ENCODE data around the gene GID8.

Gene GID8

DNA sequence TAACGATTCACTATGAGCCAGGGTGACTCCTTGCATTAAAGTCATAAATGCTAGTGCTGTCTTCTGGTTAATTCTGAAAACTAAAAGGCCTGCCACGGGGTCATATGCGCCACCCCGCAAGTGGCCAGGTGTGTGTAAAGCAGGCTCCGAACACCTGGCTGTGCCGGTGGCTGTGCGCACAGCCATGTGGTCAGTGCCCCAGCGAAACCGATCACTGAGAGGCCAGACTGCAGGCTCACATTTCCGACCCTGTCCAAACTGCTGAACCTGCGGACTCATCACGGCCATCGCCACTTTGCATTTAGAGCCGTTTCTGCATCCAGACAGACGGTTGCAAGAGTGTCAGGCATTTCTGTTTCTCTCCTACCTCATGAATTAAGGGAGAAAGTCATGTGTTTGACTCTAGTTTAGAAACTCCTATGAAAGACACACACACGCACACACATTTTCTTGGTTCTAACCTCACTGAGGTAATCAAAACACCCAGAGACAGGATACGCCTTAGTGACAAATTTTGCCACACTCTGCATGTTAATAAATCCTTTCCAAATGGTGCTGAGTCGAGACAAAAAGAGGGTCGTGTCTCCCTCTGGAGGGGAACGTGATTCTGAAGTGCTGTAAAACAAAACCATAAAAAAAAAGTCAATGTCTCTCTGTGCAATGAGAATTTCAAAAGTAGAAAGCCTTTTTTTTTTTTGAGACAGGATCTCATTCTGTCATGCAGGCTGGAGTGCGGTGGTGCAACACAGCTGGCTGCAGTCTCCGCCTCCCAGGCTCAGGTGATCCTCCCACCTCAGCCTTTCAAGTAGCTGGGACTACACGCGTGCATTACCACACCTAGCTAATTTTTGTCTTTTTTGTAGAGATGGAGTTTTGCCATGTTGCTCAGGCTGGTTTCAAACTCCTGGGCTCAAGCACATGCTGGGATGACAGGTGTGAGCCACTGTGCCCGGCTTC is 45.3 kb upstream of the GID8 start:
- DNase-seq (ENCODE audit: low spot score), result no peak
- TF ChIP-seq, protein P1, sequence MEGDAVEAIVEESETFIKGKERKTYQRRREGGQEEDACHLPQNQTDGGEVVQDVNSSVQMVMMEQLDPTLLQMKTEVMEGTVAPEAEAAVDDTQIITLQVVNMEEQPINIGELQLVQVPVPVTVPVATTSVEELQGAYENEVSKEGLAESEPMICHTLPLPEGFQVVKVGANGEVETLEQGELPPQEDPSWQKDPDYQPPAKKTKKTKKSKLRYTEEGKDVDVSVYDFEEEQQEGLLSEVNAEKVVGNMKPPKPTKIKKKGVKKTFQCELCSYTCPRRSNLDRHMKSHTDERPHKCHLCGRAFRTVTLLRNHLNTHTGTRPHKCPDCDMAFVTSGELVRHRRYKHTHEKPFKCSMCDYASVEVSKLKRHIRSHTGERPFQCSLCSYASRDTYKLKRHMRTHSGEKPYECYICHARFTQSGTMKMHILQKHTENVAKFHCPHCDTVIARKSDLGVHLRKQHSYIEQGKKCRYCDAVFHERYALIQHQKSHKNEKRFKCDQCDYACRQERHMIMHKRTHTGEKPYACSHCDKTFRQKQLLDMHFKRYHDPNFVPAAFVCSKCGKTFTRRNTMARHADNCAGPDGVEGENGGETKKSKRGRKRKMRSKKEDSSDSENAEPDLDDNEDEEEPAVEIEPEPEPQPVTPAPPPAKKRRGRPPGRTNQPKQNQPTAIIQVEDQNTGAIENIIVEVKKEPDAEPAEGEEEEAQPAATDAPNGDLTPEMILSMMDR (IDR thresholded peaks at IDR 0.05), result no peak
- no peak overlapping the region for H3K27ac ChIP-seq
- H3K4me3 ChIP-seq, result no peak overlapping the region

DNA sequence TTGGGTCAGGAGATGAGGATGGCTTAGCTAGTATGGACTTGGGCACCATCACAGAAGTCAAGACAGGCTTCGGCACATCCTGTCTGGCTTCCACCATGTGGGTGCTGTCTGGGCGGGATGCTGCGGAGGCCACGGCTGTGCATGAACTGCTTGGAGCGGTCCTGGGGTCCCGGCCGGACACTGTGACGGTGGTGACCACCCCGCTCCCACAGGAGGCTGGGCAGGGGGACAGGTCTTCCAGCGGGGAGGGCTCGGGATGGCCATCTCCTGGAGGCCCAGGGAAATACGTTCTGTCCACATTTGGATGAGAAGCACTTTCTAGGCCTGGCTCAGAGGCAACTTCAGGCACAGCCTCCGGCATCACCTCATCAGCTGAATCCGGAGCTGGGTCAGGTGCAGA is 44.2 kb upstream of the GID8 start:
- TF ChIP-seq, protein P1 (IDR thresholded peaks at IDR 0.05), result no peak
- no peak for DNase-seq (ENCODE audit: low spot score)
- no peak overlapping the region for H3K27ac ChIP-seq
- H3K4me3 ChIP-seq, result no peak overlapping the region

DNA sequence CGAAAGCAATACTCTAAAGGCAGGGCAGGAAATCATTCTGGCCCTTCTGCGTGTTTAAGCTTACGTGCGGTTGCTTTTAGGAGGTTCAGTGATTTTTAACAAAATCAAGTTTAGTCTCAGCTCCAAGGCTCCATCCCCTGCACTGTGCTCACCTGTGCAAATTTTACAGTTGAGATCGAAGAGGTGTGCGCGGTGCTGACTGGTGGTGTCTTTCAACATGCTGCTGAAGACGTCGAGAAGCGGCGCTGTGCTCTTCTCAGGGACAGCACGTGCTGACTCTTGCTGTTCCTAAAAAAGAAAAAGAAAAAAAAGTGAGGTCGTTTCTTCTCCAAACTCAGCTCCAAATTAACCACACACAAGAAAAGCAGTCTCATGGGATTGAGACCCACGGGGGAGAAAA is 43.7 kb upstream of the GID8 start:
- H3K27ac ChIP-seq, result no peak overlapping the region
- TF ChIP-seq, protein P1 (IDR thresholded peaks at IDR 0.05), result no peak

DNA sequence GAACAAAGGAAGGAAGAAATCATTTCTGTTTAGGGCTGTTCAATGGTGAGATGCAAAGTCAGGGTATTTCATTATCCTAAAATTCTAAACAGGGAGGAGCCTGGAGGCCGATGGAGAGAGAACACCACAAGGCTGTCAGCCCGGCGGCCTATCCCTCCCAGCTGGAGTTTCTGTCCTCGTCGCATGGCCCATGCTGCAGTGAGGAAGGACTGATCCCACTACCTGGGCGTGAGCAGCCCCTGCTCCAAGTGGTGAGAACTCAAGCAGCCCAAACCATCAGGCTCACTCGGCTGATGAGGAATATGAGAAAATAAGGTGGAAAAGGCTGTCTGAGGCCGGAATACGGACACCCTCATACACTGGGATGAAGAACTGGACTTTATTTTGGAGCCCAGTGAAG is 42.4 kb upstream of the GID8 start:
- DNase-seq (ENCODE audit: low spot score), result no peak
- Histone ChIP-seq H3K4me3 (no peak overlapping the region), H3K27ac (no peak overlapping the region)
- TF ChIP-seq, protein P1 (IDR thresholded peaks at IDR 0.05), result no peak

More for the DNA sequence above, 43.7 kb upstream of the GID8 start:
- no peak overlapping the region for H3K4me3 ChIP-seq
- DNase-seq (ENCODE audit: low spot score), result no peak

DNA sequence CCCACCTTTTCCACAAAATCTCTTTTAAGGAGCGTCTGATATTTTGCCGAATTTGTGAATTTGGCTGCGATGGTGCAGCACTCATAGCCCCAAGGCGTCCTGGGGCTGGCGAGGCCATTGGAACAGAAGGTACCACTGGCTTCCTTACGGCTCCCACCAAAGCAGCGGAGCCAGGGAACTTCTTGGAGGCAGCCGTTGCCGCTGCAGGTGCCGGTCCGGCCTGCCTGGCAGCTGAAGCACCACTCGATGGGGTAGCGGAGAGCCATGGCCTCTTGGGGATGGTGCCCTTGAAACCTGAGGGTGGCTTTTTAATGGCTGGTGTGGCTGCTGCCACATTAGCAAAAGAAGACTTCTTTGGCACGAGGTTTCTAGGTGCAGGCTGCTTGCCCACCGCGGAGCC is 41.4 kb upstream of the GID8 start:
- TF ChIP-seq, protein P1 (IDR thresholded peaks at IDR 0.05), result no peak
- no peak for DNase-seq (ENCODE audit: low spot score)
- H3K27ac ChIP-seq, result no peak overlapping the region
- no peak overlapping the region for H3K4me3 ChIP-seq

DNA sequence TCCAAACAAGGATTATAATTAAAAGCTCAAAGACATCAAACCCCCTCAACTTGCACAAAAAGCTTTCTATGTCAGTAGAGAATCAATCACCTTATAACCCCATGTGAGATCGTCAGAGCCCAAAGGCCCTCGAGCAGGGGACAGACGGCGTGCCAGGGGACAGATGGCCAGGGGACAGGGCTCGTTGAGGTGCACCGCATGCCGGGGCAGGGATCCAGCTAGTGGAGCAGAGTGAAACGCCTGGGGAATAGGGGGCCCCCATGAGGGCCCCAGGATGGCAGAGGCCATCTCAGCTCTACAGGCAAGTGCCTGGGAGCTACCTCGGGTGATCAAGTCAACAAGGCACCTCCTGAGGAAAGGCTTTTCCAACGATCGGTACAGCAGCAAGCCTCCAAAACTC is 40.3 kb upstream of the GID8 start:
- no peak for DNase-seq (ENCODE audit: low spot score)
- TF ChIP-seq, protein P1 (IDR thresholded peaks at IDR 0.05), result no peak
- H3K4me3 ChIP-seq, result no peak overlapping the region
- H3K27ac ChIP-seq, result no peak overlapping the region
